SU-DHL-6 (cell line): ENCODE measurements around the gene MEIS2.

Experiments
- H2AFZ ChIP-seq: fragments of 200-600 bp; sonication (generic); 2 replicates; pipeline ENCODE4 v1.6.1; 2014; ENCODE audit warnings: low read depth, mild to moderate bottlenecking, moderate library complexity, mixed read lengths, antibody characterized with exemption, low read length; ENCODE audit not compliant: severe bottlenecking
- H3F3A ChIP-seq: fragments of 200-600 bp; shearing (Covaris generic); 2 replicates; pipeline ENCODE4 v1.6.0; 2016; ENCODE audit warnings: antibody characterized with exemption, mild to moderate bottlenecking; ENCODE audit not compliant: insufficient read depth
- H3K27ac ChIP-seq: fragments of 200-600 bp; sonication (generic); 2 replicates; pipeline ENCODE4 v1.5.1; 2016; ENCODE audit warnings: low read depth, mild to moderate bottlenecking, low read length, moderate library complexity, mixed read lengths
- H3K27me3 ChIP-seq: fragments of 200-600 bp; sonication (generic), shearing (Covaris generic); 2 replicates; pipeline ENCODE4 v1.6.0; 2014; ENCODE audit warnings: mild to moderate bottlenecking, low read length
- H3K36me3 ChIP-seq: fragments of 200-600 bp; sonication (generic); 2 replicates; pipeline ENCODE4 v1.6.1; 2014; ENCODE audit warnings: mild to moderate bottlenecking, low read length, mixed read lengths
- H3K4me2 ChIP-seq: fragments of 300-600, 200-600 bp; shearing (Covaris generic), sonication (generic); 2 replicates; pipeline ENCODE4 v1.6.0; 2014; ENCODE audit warnings: low read length, low read depth, mild to moderate bottlenecking; ENCODE audit not compliant: poor library complexity, severe bottlenecking
- H3K4me3 ChIP-seq: fragments of 200-600 bp; sonication (generic); 2 replicates; pipeline ENCODE4 v1.5.1; 2014; ENCODE audit warnings: antibody characterized with exemption, low read length, mild to moderate bottlenecking, mixed read lengths; ENCODE audit not compliant: insufficient read depth, poor library complexity, severe bottlenecking
- H3K79me2 ChIP-seq: fragments of 200-600 bp; sonication (generic); 2 replicates; pipeline ENCODE4 v1.6.1; 2014; ENCODE audit warnings: mild to moderate bottlenecking, low read length, moderate library complexity; ENCODE audit not compliant: insufficient read depth
- H3K9ac ChIP-seq: fragments of 200-600 bp; sonication (generic); 2 replicates; pipeline ENCODE4 v1.7.0; 2014; ENCODE audit warnings: mild to moderate bottlenecking, low read length
- H3K9me2 ChIP-seq: fragments of 200-600 bp; sonication (generic); replicated peaks from 2 replicates; pipeline ENCODE4 v1.6.1; 2014; ENCODE audit warnings: low read length; ENCODE audit not compliant: insufficient read depth
- H3K9me3 ChIP-seq: fragments of 200-600 bp; sonication (generic); 2 replicates; pipeline ENCODE4 v1.6.1; 2014; ENCODE audit warnings: low read length, mixed read lengths; ENCODE audit not compliant: insufficient read depth
- H4K20me1 ChIP-seq: fragments of 200-600 bp; sonication (generic); 2 replicates; pipeline ENCODE4 v1.6.1; 2014; ENCODE audit warnings: low read depth, mild to moderate bottlenecking, antibody characterized with exemption, low read length, moderate library complexity, mixed read lengths
- CTCF ChIP-seq: fragments of 200-600 bp; sonication (generic); IDR thresholded peaks from one replicate; pipeline ENCODE4 v1.5.1; 2017; ENCODE audit warnings: antibody characterized with exemption, mild to moderate bottlenecking, low read length, moderate library complexity; ENCODE audit not compliant: insufficient read depth, poor library complexity, severe bottlenecking
- EZH2phosphoT487 ChIP-seq: fragments of 200-600 bp; sonication (generic), shearing (Covaris generic); conservative IDR thresholded peaks from 2 replicates; pipeline ENCODE4 v1.6.1; 2018; ENCODE audit warnings: mild to moderate bottlenecking, antibody characterized with exemption, low read length, moderate library complexity, mixed read lengths

The MEIS2 gene

GRCh38 chr15:36858423-36858822, 241.9 kb downstream of the MEIS2 start:
- Histone ChIP-seq H3K27ac (no peak overlapping the region), H3F3A (no peaks in the 10 kb centered on the region), H3K9ac (no peak overlapping the region), H3K36me3 (no peaks in the 10 kb centered on the region), H3K27me3 (0 out of 2 replicates have a peak, but pooled peaks cover 2% of the 10 kb centered on the region), H3K79me2 (no peaks in the 10 kb centered on the region), H3K9me3 (no peaks in the 10 kb centered on the region), H2AFZ (no peak overlapping the region), H3K9me2 (no peaks in the 10 kb centered on the region), H3K4me2 (no peak overlapping the region), H3K4me3 (no peak overlapping the region), H4K20me1 (no peaks in the 10 kb centered on the region)
- TF ChIP-seq EZH2phosphoT487 (no peak), CTCF (no peak)

- H3K4me2 ChIP-seq, result no peak overlapping the region
- H3K79me2 ChIP-seq, result no peaks in the 10 kb centered on the region
- no peak for TF ChIP-seq EZH2phosphoT487
- TF ChIP-seq CTCF, result no peak
Measured at GRCh38 chr15:36856339-36856973, 243.9 kb downstream of the MEIS2 start.

GRCh38 chr15:36850864-36851263, 249.5 kb downstream of the MEIS2 start:
- Histone ChIP-seq H3K27me3 (no peaks in the 10 kb centered on the region), H3K36me3 (no peaks in the 10 kb centered on the region), H3K9ac (no peak overlapping the region), H3F3A (no peaks in the 10 kb centered on the region), H3K9me2 (no peaks in the 10 kb centered on the region), H3K4me3 (no peak overlapping the region), H3K9me3 (peaks cover 6% of the 10 kb centered on the region; the same call in 1 of the 2 replicates), H3K27ac (no peak overlapping the region), H3K4me2 (no peak overlapping the region), H4K20me1 (no peaks in the 10 kb centered on the region), H3K79me2 (no peaks in the 10 kb centered on the region), H2AFZ (no peak overlapping the region)
- TF ChIP-seq EZH2phosphoT487, result no peak
- TF ChIP-seq CTCF, result no peak

More at GRCh38 chr15:36856339-36856973, 243.9 kb downstream of the MEIS2 start:
- Histone ChIP-seq H3K36me3 (no peaks in the 10 kb centered on the region), H3K4me3 (no peak overlapping the region), H3F3A (no peaks in the 10 kb centered on the region), H3K27me3 (no peaks in the 10 kb centered on the region), H3K9me3 (no peaks in the 10 kb centered on the region), H3K27ac (no peak overlapping the region), H4K20me1 (no peaks in the 10 kb centered on the region), H3K9me2 (no peaks in the 10 kb centered on the region), H3K9ac (no peak overlapping the region), H2AFZ (no peak overlapping the region)
